ENCODE results near the gene IRS2.

The IRS2 gene

DNA sequence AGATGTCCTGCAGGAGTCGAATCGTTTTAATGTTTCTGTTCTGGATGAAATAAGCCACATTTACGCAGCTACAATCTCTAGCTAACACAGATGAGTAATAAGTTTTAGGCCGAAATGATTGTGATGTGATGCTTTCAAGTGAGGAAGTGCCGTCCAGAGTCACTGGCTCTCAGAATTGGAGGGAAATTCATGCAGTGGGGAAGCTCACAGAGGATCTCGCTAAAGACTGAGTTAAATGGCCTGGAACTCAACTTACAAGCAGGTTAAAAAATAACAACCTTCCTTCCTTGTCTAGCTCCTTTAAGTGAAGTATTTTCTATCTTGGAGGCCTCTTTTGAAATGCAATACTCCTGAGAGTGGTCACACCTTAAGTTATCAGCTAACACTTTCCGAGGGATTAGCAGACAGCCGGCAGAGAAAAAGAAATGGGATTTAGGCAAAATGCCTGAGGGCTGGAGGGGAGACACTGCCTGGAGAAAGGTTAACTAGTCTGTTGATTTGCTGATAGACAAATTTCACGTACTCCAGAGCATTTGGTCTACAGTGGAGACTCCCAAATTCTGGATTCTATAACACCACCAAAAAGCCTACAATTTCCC, 74.2 kb downstream of the IRS2 start:
- no peaks in the 10 kb centered on the region for H3K27me3 ChIP-seq (ENCODE audit: insufficient read depth, low read length)
- H3K27ac ChIP-seq (ENCODE audit: low read length), result no peak overlapping the region
- no peak overlapping the region for H3K9ac ChIP-seq (ENCODE audit: low read depth, low read length)
- no peaks in the 10 kb centered on the region for H3K36me3 ChIP-seq (ENCODE audit: insufficient read depth, low read depth, low read length)
- peaks cover 2% of the 10 kb centered on the region; the same call in 1 of the 2 replicates for H3K9me3 ChIP-seq (ENCODE audit: insufficient read depth, low read depth, low read length)
- no peak overlapping the region for H3K4me3 ChIP-seq (ENCODE audit: low read length)
- H3K4me1 ChIP-seq (ENCODE audit: insufficient read depth, low read length), result 0 out of 2 replicates have a peak, but pooled peaks cover 3% of the 10 kb centered on the region

GRCh38 chr13:109707742-109708617, 78.4 kb downstream of the IRS2 start:
- H3K4me1 ChIP-seq (ENCODE audit: insufficient read depth, low read length), result 0 out of 2 replicates have a peak, but pooled peaks cover 3% of the 10 kb centered on the region
- no peak overlapping the region for H3K9ac ChIP-seq (ENCODE audit: low read depth, low read length)
- H3K27ac ChIP-seq (ENCODE audit: low read length), result no peak overlapping the region
- H3K4me3 ChIP-seq (ENCODE audit: low read length), result no peak overlapping the region
- no peaks in the 10 kb centered on the region for H3K27me3 ChIP-seq (ENCODE audit: insufficient read depth, low read length)
- H3K36me3 ChIP-seq (ENCODE audit: insufficient read depth, low read depth, low read length), result no peaks in the 10 kb centered on the region
- peaks cover 2% of the 10 kb centered on the region for H3K9me3 ChIP-seq (ENCODE audit: insufficient read depth, low read depth, low read length)

- Histone ChIP-seq H3K4me1 (ENCODE audit: insufficient read depth, low read length) (0 out of 2 replicates have a peak, but pooled peaks cover 3% of the 10 kb centered on the region), H3K36me3 (ENCODE audit: insufficient read depth, low read depth, low read length) (no peaks in the 10 kb centered on the region), H3K27me3 (ENCODE audit: insufficient read depth, low read length) (no peaks in the 10 kb centered on the region), H3K9me3 (ENCODE audit: insufficient read depth, low read depth, low read length) (peaks cover 2% of the 10 kb centered on the region), H3K27ac (ENCODE audit: low read length) (no peak overlapping the region), H3K9ac (ENCODE audit: low read depth, low read length) (no peak overlapping the region), H3K4me3 (ENCODE audit: low read length) (no peak overlapping the region)
These were observed 79.2 kb downstream of the IRS2 start for GRCh38 chr13:109707044-109707741.

GRCh38 chr13:109706015-109706715, 80.2 kb downstream of the IRS2 start:
- Histone ChIP-seq H3K36me3 (ENCODE audit: insufficient read depth, low read depth, low read length) (no peaks in the 10 kb centered on the region), H3K9ac (ENCODE audit: low read depth, low read length) (no peak overlapping the region), H3K9me3 (ENCODE audit: insufficient read depth, low read depth, low read length) (peaks cover 2% of the 10 kb centered on the region), H3K27me3 (ENCODE audit: insufficient read depth, low read length) (no peaks in the 10 kb centered on the region), H3K27ac (ENCODE audit: low read length) (no peak overlapping the region), H3K4me1 (ENCODE audit: insufficient read depth, low read length) (no peaks in the 10 kb centered on the region), H3K4me3 (ENCODE audit: low read length) (no peak overlapping the region)

DNA sequence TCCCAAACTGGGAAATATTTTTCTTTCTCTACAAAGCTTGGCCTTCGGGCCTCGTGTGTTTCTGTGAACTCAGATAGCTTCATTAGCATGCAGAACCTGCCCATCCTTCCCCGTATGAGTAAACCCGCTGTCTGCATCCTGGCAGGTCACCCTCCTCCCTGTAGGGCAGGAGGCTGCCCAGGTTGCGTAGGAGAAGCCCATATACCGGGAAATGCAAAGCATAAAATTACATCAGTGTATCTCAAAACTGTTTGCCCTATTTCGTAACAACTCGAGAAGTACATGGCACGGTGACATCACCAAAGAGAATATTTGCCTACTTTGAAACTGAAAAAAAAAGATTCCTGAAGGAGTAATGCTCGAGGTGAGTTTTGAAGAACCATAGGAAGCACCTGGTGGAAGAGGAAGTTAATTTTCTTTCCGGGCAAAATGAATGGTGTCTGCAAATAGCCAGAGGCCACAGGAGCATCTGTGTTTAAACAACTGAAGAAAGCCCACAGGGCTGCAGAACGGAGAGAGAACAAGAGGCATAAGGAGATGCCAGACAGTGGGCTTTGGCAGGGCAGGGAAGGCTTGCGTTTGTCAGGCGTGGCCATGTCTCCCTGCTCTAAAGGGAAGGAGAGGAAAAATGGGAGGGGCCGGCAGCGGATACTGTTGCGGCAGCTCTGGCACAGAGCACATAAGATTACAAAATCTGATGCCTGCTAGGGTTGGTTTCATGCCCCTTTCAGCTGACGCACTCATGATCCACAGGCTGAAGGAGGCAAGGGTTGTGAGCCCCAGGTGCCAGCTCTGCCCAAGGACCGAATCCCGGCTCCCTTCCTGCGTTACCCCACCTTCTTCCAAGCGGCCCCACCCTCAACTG, 81.4 kb downstream of the IRS2 start:
- Histone ChIP-seq H3K9me3 (ENCODE audit: insufficient read depth, low read depth, low read length) (peaks cover 2% of the 10 kb centered on the region), H3K9ac (ENCODE audit: low read depth, low read length) (no peak overlapping the region), H3K36me3 (ENCODE audit: insufficient read depth, low read depth, low read length) (no peaks in the 10 kb centered on the region), H3K27ac (ENCODE audit: low read length) (no peak overlapping the region), H3K4me3 (ENCODE audit: low read length) (no peak overlapping the region), H3K4me1 (ENCODE audit: insufficient read depth, low read length) (no peaks in the 10 kb centered on the region), H3K27me3 (ENCODE audit: insufficient read depth, low read length) (no peaks in the 10 kb centered on the region)

DNA sequence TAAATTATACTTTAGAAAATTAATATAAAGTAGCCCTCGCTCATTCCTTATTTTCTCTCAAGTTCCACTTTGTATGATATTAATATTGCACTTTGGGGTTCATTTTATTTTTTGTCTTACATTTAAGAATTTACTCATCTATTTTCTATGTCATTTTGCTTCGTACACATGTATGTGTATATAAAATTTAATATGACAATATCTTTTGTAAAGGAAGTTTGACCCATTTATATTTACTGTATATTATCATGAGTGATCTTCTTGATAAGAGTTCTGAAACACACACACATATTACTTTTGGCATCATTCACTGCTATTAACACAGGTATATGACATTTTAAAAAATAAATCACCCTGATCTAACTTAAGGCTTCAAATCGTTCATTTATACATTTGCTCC, 83.1 kb downstream of the IRS2 start:
- H3K4me3 ChIP-seq (ENCODE audit: low read length), result no peak overlapping the region
- no peaks in the 10 kb centered on the region for H3K27me3 ChIP-seq (ENCODE audit: insufficient read depth, low read length)
- H3K27ac ChIP-seq (ENCODE audit: low read length), result no peak overlapping the region
- H3K4me1 ChIP-seq (ENCODE audit: insufficient read depth, low read length), result no peaks in the 10 kb centered on the region
- H3K36me3 ChIP-seq (ENCODE audit: insufficient read depth, low read depth, low read length), result no peaks in the 10 kb centered on the region
- H3K9ac ChIP-seq (ENCODE audit: low read depth, low read length), result no peak overlapping the region
- no peaks in the 10 kb centered on the region; the same call in none of the 2 replicates for H3K9me3 ChIP-seq (ENCODE audit: insufficient read depth, low read depth, low read length)

Measured in iPS-20b (cell line).